Suprapubic skin (tissue), 4 donors: ENCODE results near the gene KARS1. TPM values are rescaled to one million over a fixed set of nuclear protein-coding genes. Genes with fewer than 3 reads are reported as not detected.
A peak's percentile ranks its signal among the peaks of the same experiment; 100 is the strongest.

Experiments
- DNase-seq, 2 donors: peaks; one replicate each; pipeline ENCODE4 v3.0.0-alpha.2; 2019; ENCODE audit warnings: low spot score in 2 of 2
- H3K27ac ChIP-seq: fragments of 200-600 bp; sonication (generic); one replicate; pipeline ENCODE4 v1.5.1; 2019
- H3K27me3 ChIP-seq: fragments of 200-600 bp; sonication (generic); one replicate; pipeline ENCODE4 v1.5.1; 2019
- H3K36me3 ChIP-seq: fragments of 200-600 bp; sonication (generic); one replicate; pipeline ENCODE4 v1.5.1; 2019
- H3K4me1 ChIP-seq: fragments of 200-600 bp; sonication (generic); one replicate; pipeline ENCODE4 v1.5.1; 2019
- H3K4me3 ChIP-seq: fragments of 200-600 bp; sonication (generic); one replicate; pipeline ENCODE4 v1.5.1; 2019; ENCODE audit warnings: mild to moderate bottlenecking
- H3K9me3 ChIP-seq: fragments of 200-600 bp; sonication (generic); one replicate; pipeline ENCODE4 v1.5.1; 2019
- CTCF ChIP-seq, 2 donors: fragments of 200-600 bp in 1 of 2; fragments of 450-650 bp in 1 of 2; sonication (generic) in 1 of 2; IDR thresholded peaks; one replicate each; pipeline ENCODE4 v1.5.1; 2016 to 2019; ENCODE audit warnings: antibody characterized with exemption in 2 of 2, mild to moderate bottlenecking in 1 of 2, moderate library complexity in 1 of 2
- EP300 ChIP-seq: sonication (generic); formaldehyde crosslinking; IDR thresholded peaks from one replicate; pipeline ENCODE4 v1.6.1; 2017; ENCODE audit warnings: antibody characterized with exemption
- POLR2A ChIP-seq, 2 donors: fragments of 450-650 bp; IDR thresholded peaks; one replicate each; pipeline ENCODE4 v1.6.1; 2017; ENCODE audit warnings: antibody characterized with exemption in 2 of 2, mild to moderate bottlenecking in 2 of 2, moderate library complexity in 2 of 2
- POLR2AphosphoS5 ChIP-seq, 3 donors: sonication (generic); formaldehyde crosslinking; IDR thresholded peaks; one replicate each; pipeline ENCODE4 v1.6.1; 2017; ENCODE audit warnings: antibody characterized with exemption in 3 of 3
- WGBS: methylation state at CpG from one replicate; pipeline ENCODE4 v1.1.5; 2018; 5-methylcytosine and 5-hydroxymethylcytosine counted together
- total RNA-seq, 4 donors: library from RNA; depleted of rRNA; stranded (reverse); fragments of >200 nt; gene quantifications; one replicate each; pipeline ENCODE4 v1.1.0, GENCODE V29; 2016

KARS1 gene
- total RNA-seq, 4 donors from 2014 or later, result 85.9 to 128 (median 106) TPM

- Histone ChIP-seq H3K9me3 (no peaks in the 10 kb centered on the region), H3K4me1 (no peaks in the 10 kb centered on the region), H3K27me3 (no peaks in the 10 kb centered on the region), H3K4me3 (no peak overlapping the region), H3K36me3 (peaks cover 84% of the 10 kb centered on the region), H3K27ac (no peak overlapping the region)
- DNase-seq, result no peak
- 100% methylated on average over 1 of the region's 1 CpG for WGBS
- TF ChIP-seq EP300 (no peak), POLR2A (IDR thresholded peaks at IDR 0.05) (no peak), POLR2AphosphoS5 (IDR thresholded peaks at IDR 0.05) (no peak), CTCF (IDR thresholded peaks at IDR 0.05) (no peak)
These were observed 41.0 kb downstream of the KARS1 start for GRCh38 chr16:75606507-75606906.

GRCh38 chr16:75603241-75603640 lies 44.2 kb downstream of the KARS1 start:
- Histone ChIP-seq H3K27ac (no peak overlapping the region), H3K27me3 (no peaks in the 10 kb centered on the region), H3K36me3 (peaks cover 80% of the 10 kb centered on the region), H3K4me1 (no peaks in the 10 kb centered on the region), H3K9me3 (no peaks in the 10 kb centered on the region), H3K4me3 (no peak overlapping the region)
- WGBS, result 74% methylated on average over 4 of the region's 4 CpGs
- TF ChIP-seq EP300 (no peak), POLR2A (IDR thresholded peaks at IDR 0.05) (no peak), CTCF (IDR thresholded peaks at IDR 0.05) (no peak), POLR2AphosphoS5 (IDR thresholded peaks at IDR 0.05) (no peak)
- DNase-seq, result peak in 1 of 2 donors; percentile 11

DNA sequence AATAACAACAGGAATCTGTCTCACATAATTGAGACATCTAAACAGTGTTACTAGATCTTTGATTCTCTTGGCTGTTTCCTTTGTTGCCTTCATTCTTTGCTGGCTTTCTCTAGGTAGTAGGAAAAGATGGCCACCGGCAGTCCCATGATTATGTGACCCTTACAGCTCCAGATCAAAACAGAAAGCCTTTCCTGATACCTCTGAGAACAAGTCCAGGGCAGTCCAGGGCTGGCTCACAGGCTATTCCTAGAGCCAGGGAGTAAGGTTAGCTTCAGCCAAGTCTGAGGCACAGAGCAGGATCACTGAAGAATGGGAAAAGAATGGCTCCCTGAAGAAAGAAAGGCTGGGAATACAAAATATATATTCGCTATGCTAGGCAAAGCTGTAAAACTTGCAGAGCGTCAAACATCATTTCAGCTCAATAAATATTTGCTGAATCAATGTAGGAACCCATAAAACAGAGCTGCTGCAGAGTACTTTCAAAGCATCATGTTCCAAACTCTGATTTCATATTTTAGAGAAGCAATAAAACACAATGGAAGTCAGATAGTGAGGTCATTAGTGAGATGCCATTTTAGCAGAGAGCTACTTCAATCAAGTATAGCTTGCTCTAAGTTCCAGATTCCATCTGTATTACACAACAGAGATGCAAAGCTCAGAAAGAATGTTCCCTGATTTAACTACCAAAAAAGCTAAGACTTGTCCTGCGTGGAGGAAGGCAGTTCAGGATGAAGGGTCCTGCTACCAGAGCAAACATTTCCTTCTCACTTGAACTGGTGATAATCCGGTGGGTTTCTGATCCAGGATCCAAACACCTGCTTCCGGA lies 47.8 kb downstream of the KARS1 start:
- DNase-seq, result peak in 1 of 2 donors; percentile 25
- Histone ChIP-seq H3K27ac (no peak overlapping the region), H3K4me1 (no peaks in the 10 kb centered on the region), H3K36me3 (peaks cover 65% of the 10 kb centered on the region), H3K27me3 (no peaks in the 10 kb centered on the region), H3K9me3 (no peaks in the 10 kb centered on the region), H3K4me3 (no peak overlapping the region)
- 87% methylated on average over 5 of the region's 6 CpGs for WGBS
- no peak for TF ChIP-seq CTCF (IDR thresholded peaks at IDR 0.05)
- no peak for TF ChIP-seq POLR2A (IDR thresholded peaks at IDR 0.05)
- TF ChIP-seq POLR2AphosphoS5 (IDR thresholded peaks at IDR 0.05), result no peak
- no peak for TF ChIP-seq EP300

- peak in 1 of 2 donors; percentile 33 for DNase-seq
- no peaks in the 10 kb centered on the region for H3K27me3 ChIP-seq
- 71% methylated on average over 17 of the region's 17 CpGs for WGBS
These were observed 53.3 kb downstream of the KARS1 start for GRCh38 chr16:75593825-75594820.

More at GRCh38 chr16:75593825-75594820, 53.3 kb downstream of the KARS1 start:
- no peak overlapping the region for H3K4me3 ChIP-seq
- no peak overlapping the region for H3K27ac ChIP-seq
- TF ChIP-seq POLR2A (IDR thresholded peaks at IDR 0.05) (no peak), CTCF (IDR thresholded peaks at IDR 0.05) (no peak)
- H3K9me3 ChIP-seq, result no peaks in the 10 kb centered on the region
- peaks cover 22% of the 10 kb centered on the region for H3K36me3 ChIP-seq
- H3K4me1 ChIP-seq, result peaks cover 14% of the 10 kb centered on the region
